Keratinocyte (primary cell): ENCODE measurements around the gene GPR146. TPM values are rescaled to one million over a fixed set of nuclear protein-coding genes. Genes with fewer than 3 reads are reported as not detected.

Source experiments
- DNase-seq: peaks from one replicate; pipeline ENCODE4 v3.0.0-alpha.2; 2011; ENCODE audit warnings: low read depth, missing footprints, low spot score
- FAIRE-seq: peaks from 2 replicates; lab custom pipeline; 2011; peaks lifted over from hg19 to GRCh38; lab: Jason Lieb, UNC
- H2AFZ ChIP-seq: 2 replicates; pipeline ENCODE4 v1.6.0; 2012; ENCODE audit warnings: low read length, control low read depth, inconsistent platforms; ENCODE audit not compliant: control insufficient read depth
- H3K27ac ChIP-seq: 2 replicates; pipeline ENCODE4 v1.5.1; 2011; ENCODE audit warnings: low read length; ENCODE audit not compliant: control insufficient read depth, insufficient read depth
- H3K27me3 ChIP-seq: 3 replicates; pipeline ENCODE4 v1.6.0; 2011; ENCODE audit warnings: low read length; ENCODE audit not compliant: control insufficient read depth, insufficient read depth; ENCODE audit errors: extremely low read depth
- H3K36me3 ChIP-seq, 2 experiments: 2 replicates in 1 of 2; 3 replicates in 1 of 2; pipeline ENCODE4 v1.5.1; 2011; ENCODE audit warnings: low read length in 2 of 2, mild to moderate bottlenecking in 1 of 2; ENCODE audit not compliant: control insufficient read depth in 2 of 2, insufficient read depth in 2 of 2; ENCODE audit errors: extremely low read depth in 1 of 2
- H3K4me1 ChIP-seq: 3 replicates; pipeline ENCODE4 v1.5.1; 2011; ENCODE audit warnings: low read length; ENCODE audit not compliant: control insufficient read depth, insufficient read depth; ENCODE audit errors: extremely low read depth
- H3K4me2 ChIP-seq: 3 replicates; pipeline ENCODE4 v1.6.0; 2011; ENCODE audit warnings: low read depth, low read length; ENCODE audit not compliant: control insufficient read depth, insufficient read depth; ENCODE audit errors: extremely low read depth
- H3K4me3 ChIP-seq, 3 experiments: fragments of 200-600 bp in 1 of 3; sonication (generic) in 1 of 3; 2 replicates in 2 of 3; 3 replicates in 1 of 3; pipeline ENCODE4 v1.5.1; 2011 to 2016; ENCODE audit warnings: low read length in 3 of 3, mild to moderate bottlenecking in 3 of 3, control low read depth in 2 of 3, inconsistent platforms in 1 of 3, low read depth in 1 of 3, mixed read lengths in 1 of 3, mixed run types in 1 of 3, moderate library complexity in 1 of 3; ENCODE audit not compliant: control insufficient read depth in 2 of 3, insufficient read depth in 2 of 3; ENCODE audit errors: extremely low read depth in 1 of 3
- H3K79me2 ChIP-seq: 2 replicates; pipeline ENCODE4 v1.6.0; 2012; ENCODE audit warnings: low read length; ENCODE audit not compliant: control insufficient read depth, insufficient read depth
- H3K9ac ChIP-seq: 3 replicates; pipeline ENCODE4 v1.6.0; 2011; ENCODE audit warnings: low read length; ENCODE audit not compliant: control insufficient read depth, insufficient read depth; ENCODE audit errors: extremely low read depth
- H3K9me1 ChIP-seq: 3 replicates; pipeline ENCODE4 v1.6.0; 2011; ENCODE audit warnings: low read length; ENCODE audit not compliant: control insufficient read depth, insufficient read depth; ENCODE audit errors: extremely low read depth
- H3K9me3 ChIP-seq: 2 replicates; pipeline ENCODE4 v1.5.1; 2012; ENCODE audit warnings: low read depth, low read length; ENCODE audit not compliant: control insufficient read depth
- H4K20me1 ChIP-seq: 3 replicates; pipeline ENCODE4 v1.6.0; 2011; ENCODE audit warnings: low read length; ENCODE audit not compliant: control insufficient read depth, insufficient read depth; ENCODE audit errors: extremely low read depth
- EZH2 ChIP-seq: IDR thresholded peaks from one replicate; pipeline ENCODE4 v1.6.1; 2012; ENCODE audit warnings: inconsistent platforms, mild to moderate bottlenecking, low read length, moderate library complexity
- dilution Hi-C: fragments of 300-500 bp; cut with MboI; formaldehyde crosslinking; loops from one replicate; pipeline ENCODE4 v1.7.0; 2020; ENCODE audit warnings: low sequenced_read_pairs; ENCODE audit not compliant: extremely low pct_ligation_motif_present
- polyA plus RNA-seq, 5 experiments: library from polyadenylated mRNA; depleted of rRNA in 3 of 5; stranded (reverse) in 3 of 5; stranded (forward) in 1 of 5; unstranded in 1 of 5; fragments of >200 nt; gene quantifications; 1 replicate in 1 of 5; 2 replicates in 3 of 5; 3 replicates in 1 of 5; pipeline versions ENCODE4 v1.2.1 to v1.2.3, GENCODE V29; 2011 to 2012; ENCODE audit warnings: missing spikeins in 2 of 5, low read depth in 1 of 5, low replicate concordance in 1 of 5
- TF ChIP-seq, protein P1 (sequence below), 3 experiments: IDR thresholded peaks in 1 of 3; conservative IDR thresholded peaks in 1 of 3; optimal IDR thresholded peaks in 1 of 3; 2 replicates in 2 of 3; 3 replicates in 1 of 3; pipeline versions ENCODE3 to v1.5.1; 2011; ENCODE audit warnings: low read length in 3 of 3, mild to moderate bottlenecking in 3 of 3, moderate library complexity in 2 of 3, control low read depth in 1 of 3, inconsistent platforms in 1 of 3; ENCODE audit not compliant: insufficient read depth in 2 of 3; ENCODE audit errors: extremely low read depth in 1 of 3

The GPR146 gene
- polyA plus RNA-seq, 1 donor (not counting 4 experiments of a cell fraction or from before 2014, with no cell fraction given): 0.13 TPM

DNA sequence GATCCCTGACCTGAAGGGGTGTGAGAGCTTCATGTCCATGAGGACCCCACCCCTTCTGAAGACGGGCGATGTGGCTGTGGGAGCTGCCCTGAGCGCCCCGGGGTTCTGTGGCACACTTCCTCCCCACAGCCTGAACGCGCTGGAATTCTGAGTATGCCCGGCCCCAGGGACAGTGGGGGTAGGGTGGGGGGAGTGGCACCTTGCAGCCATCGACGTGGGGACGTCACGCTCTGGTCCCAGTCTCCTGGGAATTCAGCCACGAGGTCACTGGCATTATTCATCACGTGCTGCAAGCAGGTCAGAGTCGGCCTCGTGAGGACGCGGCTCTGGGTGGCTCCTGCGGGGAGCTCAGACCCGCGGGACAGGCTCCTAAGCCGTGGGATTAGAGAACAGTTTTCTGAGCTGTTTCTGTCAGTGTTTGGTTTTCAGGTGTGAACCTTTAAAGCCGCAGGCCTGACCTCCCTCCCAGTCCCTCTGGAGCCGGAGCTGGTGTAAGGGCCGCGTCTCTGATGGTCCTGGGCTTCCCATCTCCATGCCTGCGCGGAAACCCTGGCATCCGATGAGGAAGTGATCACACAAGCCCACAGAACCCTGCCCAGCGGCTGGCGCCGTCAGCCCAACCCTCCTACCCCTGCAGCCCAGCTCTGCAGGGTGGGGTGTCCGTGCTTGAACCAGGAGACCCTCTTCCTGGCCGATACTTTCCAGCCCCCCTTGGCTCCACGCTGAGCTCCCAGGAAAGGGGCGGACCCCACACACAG, 16.1 kb downstream of the GPR146 start:
- Histone ChIP-seq H3K4me2 (peak overlapping the region; percentile 16), H3K4me1 (peaks cover 27% of the 10 kb centered on the region), H3K9ac (no peak overlapping the region), H3K4me3 (no peak overlapping the region), H3K9me3 (no peaks in the 10 kb centered on the region), H3K27me3 (no peaks in the 10 kb centered on the region), H4K20me1 (peaks cover 3% of the 10 kb centered on the region), H3K36me3 (peaks cover 6 to 7% of the 10 kb centered on the region in 2 experiments), H3K27ac (no peak overlapping the region), H2AFZ (no peak overlapping the region), H3K9me1 (peaks cover 2% of the 10 kb centered on the region), H3K79me2 (no peaks in the 10 kb centered on the region)
- DNase-seq: no peak
- no peak for TF ChIP-seq EZH2
- TF ChIP-seq, protein P1, sequence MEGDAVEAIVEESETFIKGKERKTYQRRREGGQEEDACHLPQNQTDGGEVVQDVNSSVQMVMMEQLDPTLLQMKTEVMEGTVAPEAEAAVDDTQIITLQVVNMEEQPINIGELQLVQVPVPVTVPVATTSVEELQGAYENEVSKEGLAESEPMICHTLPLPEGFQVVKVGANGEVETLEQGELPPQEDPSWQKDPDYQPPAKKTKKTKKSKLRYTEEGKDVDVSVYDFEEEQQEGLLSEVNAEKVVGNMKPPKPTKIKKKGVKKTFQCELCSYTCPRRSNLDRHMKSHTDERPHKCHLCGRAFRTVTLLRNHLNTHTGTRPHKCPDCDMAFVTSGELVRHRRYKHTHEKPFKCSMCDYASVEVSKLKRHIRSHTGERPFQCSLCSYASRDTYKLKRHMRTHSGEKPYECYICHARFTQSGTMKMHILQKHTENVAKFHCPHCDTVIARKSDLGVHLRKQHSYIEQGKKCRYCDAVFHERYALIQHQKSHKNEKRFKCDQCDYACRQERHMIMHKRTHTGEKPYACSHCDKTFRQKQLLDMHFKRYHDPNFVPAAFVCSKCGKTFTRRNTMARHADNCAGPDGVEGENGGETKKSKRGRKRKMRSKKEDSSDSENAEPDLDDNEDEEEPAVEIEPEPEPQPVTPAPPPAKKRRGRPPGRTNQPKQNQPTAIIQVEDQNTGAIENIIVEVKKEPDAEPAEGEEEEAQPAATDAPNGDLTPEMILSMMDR (optimal IDR thresholded peaks at IDR 0.05 in 1 of 3, IDR thresholded peaks at IDR 0.05 in 1 of 3, conservative IDR thresholded peaks at IDR 0.05 in 1 of 3; ENCODE audit: extremely low read depth in 1 of 3, insufficient read depth in 2 of 3, low read length in 3 of 3): no peak
- FAIRE-seq: no peak
- dilution Hi-C loops: no loop called here

DNA sequence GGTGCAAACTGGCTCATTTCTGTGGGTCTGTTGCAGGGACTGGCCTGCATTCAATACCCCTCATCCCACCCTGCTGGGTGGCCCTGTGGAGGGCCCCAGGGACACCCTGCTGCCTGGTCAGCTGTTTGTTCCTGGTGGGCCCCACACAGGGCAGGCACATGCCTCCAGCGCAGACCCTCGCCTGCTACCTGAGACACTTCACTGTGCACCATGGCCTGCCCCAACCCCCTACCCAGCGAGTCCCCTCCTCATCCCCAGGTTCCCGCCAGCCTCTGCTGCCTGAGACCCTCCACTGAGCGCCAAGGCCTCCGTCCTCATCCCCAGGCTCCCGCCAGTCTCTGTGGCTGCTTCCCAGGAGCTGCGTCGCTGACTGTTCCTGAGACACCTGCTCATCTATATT, 16.8 kb downstream of the GPR146 start:
- peaks cover 2% of the 10 kb centered on the region for H3K9me1 ChIP-seq
- dilution Hi-C loops: no loop called here
- H3K9me3 ChIP-seq: no peaks in the 10 kb centered on the region
- no peak overlapping the region for H2AFZ ChIP-seq
- TF ChIP-seq, protein P1 (optimal IDR thresholded peaks at IDR 0.05 in 1 of 3, IDR thresholded peaks at IDR 0.05 in 1 of 3, conservative IDR thresholded peaks at IDR 0.05 in 1 of 3; ENCODE audit: extremely low read depth in 1 of 3, insufficient read depth in 2 of 3, low read length in 3 of 3): no peak
- no peak for TF ChIP-seq EZH2
- no peak overlapping the region for H3K9ac ChIP-seq
- H3K27ac ChIP-seq: no peak overlapping the region
- no peaks in the 10 kb centered on the region for H3K79me2 ChIP-seq
- H3K4me2 ChIP-seq: no peak overlapping the region
- peaks cover 34% of the 10 kb centered on the region for H3K4me1 ChIP-seq
- H4K20me1 ChIP-seq: peaks cover 3% of the 10 kb centered on the region
- H3K4me3 ChIP-seq: no peak overlapping the region
- DNase-seq (no peak), FAIRE-seq (no peak)
- peaks cover 6 to 7% of the 10 kb centered on the region in 2 experiments for H3K36me3 ChIP-seq
- no peaks in the 10 kb centered on the region for H3K27me3 ChIP-seq
